Right kidney (tissue), 1 donor: Measurements from ENCODE around the gene DNAJC16.
"Not testable (repeated sequence)": the region's sequence is repeated elsewhere in the genome, so short reads cannot be mapped to it uniquely, and the experiment has no call there.

Source experiments
- DNase-seq: peaks from one replicate; pipeline ENCODE4 v3.0.0-alpha.2; 2016

Gene DNAJC16

GRCh38 chr1:15583016-15583706 is 56.5 kb downstream of the DNAJC16 start:
- no peak for DNase-seq

DNA sequence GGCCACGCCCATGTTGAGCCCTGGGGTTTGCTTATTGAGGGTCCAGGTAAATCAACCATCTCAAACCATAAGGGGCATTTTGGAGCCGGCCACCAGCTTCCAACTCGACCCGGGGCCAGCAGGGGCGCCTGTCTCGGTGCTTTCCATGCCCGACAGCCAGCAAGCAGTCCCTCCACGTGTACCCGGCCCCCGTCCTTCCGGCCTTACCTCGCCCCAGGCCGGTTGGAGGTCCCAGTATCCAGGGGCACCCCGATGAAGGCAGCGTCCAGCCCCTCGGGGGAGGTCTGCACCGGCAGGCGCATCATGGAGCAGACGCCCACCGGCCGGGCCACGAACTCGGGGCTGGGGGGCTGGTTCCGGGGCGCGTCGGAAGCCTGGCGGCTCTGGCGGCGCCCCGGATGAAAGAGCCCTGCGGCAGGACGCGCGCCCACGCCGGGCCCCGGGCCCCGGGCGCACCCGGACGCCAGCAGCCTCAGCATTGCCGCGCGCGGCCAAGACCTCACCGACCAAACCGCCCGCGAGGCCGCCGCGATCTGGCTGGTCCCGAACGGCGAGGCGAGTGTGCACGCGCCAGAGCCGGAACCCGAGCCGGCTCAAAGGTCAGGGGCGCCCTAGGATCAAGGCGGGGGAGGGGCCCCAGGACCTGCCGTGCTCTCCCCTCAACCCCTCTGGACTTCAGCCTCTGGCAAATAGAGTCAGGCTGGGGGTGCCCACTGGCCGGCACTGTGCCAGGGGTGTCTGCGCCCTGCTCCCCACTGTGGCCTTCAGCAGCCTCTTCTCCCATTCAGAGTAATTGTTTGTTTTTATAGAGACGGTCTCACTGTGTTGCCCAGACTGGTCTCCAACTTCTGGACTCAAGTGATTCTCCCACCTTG is 58.1 kb downstream of the DNAJC16 start, which contains the start of gene AGMAT:
TSS of gene AGMAT (minus strand) at position 563 of the 875 bp plus-strand sequence. CDS start at position 479, 84 bp downstream.
- peak; percentile 72 for DNase-seq

GRCh38 chr1:15592285-15592684 is 65.6 kb downstream of the DNAJC16 start:
- DNase-seq: no peak

GRCh38 chr1:15595809-15596617 is 69.4 kb downstream of the DNAJC16 start:
- no peak for DNase-seq

GRCh38 chr1:15598436-15598835 is 71.8 kb downstream of the DNAJC16 start:
- no peak for DNase-seq

DNA sequence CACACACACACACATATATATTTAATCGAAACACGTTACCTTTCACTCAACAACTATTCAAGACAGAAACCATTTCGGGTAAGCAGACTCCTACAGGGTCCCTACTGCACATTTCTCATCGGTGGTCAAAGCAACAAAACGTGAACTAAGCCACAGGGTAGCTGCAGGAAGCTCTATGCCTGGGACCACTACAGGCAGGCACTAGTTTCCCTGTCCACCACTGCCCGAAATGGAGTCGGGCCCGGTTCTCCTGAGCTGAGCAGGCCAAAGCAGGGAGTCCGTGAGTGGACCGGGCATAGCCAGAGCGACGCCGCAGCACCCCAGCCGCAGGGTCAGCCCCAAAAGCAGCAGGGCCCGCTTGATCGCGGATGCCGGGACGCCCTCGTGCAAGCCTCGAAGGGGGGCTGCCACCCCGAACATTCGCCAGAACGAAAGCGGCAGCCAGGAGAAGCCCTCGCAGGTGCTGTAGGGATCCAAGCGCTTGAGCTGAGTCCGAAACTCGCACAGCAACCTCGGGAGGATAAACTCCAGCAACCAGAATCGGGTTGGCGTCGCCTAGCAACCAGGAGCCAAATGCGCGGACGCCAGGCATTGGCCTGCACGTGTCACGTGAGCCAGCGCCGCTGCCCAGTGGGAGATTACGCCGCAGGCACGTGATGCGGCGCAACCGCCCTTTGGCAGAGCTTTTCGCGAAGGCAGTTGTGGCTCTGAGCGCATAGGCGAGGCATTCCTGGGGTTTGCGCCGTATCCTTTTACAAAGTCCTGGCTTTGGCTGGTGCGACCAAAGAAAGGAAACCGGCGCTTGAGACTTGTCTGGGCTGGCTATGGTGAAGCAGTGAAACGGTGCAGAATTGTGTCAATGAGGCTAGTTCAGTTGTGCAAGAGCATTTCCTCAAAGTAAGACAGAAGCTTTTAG is 76.7 kb downstream of the DNAJC16 start:
- peak; percentile 94 for DNase-seq

DNA sequence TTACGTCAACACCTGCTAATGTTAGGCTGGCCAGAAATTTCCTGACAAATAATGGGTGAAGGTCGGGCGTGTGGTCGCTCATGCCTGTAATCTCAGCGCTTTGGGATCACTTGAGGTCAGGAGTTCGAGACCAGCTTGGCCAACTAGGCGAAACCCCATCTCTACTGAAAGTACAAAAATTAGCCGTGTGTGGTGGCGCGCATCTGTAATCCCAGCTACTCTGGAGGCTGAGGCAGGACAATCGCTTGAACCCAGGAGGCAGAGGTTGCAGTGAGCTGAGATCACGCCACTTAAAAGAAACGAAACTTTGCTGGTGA is 77.3 kb downstream of the DNAJC16 start:
- not testable (repeated sequence) for DNase-seq

GRCh38 chr1:15604400-15604799 is 77.8 kb downstream of the DNAJC16 start:
- not testable (repeated sequence) for DNase-seq

DNA sequence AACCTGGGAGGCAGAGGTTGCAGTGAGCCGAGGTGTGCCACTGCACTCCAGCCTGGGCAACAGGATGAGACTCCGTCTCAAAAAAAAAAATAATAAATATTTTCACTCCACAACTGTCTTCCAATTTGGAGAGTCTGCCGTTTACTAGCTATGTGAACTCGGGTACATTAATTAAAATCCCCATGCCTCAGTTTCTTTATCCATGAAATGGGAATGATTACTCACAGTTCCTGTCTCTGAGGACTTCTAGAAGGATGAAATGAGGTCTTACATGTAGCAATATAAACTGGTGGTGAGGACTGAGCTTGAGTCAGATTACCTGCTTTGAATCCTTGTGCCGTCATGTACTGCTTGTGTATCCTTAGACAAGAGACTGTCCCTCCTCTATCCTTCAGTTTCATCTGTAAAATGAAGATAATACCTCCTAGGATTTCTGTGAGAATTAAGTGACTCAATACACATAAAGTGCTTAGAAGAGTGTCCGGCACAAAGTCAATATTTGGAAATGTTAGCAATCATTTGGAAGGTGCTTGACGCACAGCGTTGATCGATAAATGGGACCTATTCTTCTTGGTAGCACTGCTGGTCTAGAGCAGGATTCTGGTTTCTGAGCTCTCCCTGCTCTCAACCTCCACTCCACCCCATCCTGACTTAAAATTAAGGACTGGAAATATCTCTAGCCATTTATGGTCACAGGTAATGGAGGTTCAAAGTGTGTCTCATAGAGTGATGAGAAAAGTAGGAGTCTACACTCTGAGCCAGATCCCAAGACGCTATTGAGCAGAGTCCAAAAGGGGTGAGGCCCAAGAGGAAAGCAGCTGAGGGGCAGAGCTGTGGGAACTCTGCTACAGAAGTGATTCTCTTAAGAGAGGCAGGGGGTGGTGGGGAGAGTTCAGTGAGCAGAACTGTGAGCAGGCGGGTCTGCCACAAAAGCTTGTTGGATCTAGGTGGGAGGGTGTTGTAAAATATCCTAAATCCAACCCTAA is 79.0 kb downstream of the DNAJC16 start:
- DNase-seq: no peak

- DNase-seq: no peak
Measured at GRCh38 chr1:15609631-15610030, 83.0 kb downstream of the DNAJC16 start.

GRCh38 chr1:15610167-15610566 is 83.5 kb downstream of the DNAJC16 start:
- no peak for DNase-seq

GRCh38 chr1:15616373-15617172 is 89.9 kb downstream of the DNAJC16 start:
- DNase-seq: peak; percentile 72

DNA sequence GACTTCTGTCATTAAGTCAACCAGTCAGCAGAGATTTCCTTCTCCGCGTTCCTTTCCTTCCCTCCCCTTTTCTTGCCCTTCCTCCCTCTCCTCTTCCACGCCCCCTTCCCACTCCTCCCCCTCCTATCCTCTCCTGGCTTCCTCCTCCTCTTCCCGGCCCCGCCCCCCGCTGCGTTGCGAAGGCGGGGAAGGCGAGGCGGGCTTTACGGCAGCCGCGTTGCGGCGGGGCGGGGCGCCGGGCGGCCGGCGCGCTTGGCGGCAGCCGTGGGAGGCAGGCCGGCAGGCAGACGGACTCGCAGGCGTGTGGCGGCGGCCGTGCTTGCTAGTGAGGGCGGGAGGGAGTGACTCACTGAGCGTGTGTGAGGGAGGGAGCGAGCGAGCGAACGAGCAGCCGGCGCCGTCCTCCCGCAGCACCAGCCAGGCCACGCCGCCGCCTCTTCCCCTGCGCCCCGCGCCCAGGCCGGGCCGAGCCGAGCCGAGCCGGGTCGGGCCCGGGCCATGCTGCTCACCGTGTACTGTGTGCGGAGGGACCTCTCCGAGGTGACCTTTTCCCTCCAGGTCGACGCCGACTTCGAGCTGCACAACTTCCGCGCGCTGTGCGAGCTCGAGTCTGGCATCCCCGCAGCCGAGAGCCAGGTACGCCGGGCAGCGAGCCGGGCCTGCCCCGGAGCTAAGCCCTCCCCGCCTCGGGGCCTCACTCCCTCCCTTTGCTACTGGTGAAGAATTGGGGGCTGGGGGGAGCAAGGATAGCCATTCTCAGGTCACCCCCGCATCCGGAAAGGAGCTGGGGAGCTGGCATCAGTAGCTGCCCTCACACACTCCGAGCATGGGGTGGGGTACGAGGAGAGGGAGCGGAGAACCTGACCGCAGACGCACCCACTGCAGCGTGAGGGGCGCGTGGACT is 90.8 kb downstream of the DNAJC16 start, which contains the start of gene DDI2:
TSS of gene DDI2 (plus strand) at position 286 of the 904 bp plus-strand sequence. CDS start at position 499, 213 bp downstream.
- peak; percentile 88 for DNase-seq

DNA sequence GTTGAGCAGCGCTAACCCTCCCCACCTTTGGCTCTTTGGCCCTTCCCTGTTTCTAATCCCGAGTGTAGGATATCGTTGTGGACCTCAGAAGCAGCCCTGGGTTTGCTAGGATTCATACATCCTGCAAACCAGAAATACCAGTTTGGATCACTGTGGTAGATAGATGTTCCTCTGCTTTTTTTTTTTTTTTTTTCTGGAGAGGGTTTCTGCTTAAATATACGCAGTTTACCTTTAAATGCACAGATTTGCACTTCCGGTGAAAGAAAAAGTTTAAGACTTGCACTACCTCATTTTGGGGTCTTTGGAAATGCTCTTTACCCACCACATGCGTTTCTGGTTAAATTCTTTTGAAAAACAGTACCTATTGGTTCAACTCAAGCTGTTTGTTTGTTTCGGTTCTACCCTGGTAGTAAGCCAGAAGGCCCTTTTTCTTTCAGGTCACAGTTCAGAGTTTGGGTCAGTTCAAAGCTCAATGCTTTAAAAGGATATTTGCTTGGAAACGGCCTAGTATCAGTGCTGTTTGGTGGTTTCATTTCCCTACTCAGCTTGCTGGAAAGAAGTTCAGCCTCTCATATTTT is 91.5 kb downstream of the DNAJC16 start:
- no peak for DNase-seq

DNA sequence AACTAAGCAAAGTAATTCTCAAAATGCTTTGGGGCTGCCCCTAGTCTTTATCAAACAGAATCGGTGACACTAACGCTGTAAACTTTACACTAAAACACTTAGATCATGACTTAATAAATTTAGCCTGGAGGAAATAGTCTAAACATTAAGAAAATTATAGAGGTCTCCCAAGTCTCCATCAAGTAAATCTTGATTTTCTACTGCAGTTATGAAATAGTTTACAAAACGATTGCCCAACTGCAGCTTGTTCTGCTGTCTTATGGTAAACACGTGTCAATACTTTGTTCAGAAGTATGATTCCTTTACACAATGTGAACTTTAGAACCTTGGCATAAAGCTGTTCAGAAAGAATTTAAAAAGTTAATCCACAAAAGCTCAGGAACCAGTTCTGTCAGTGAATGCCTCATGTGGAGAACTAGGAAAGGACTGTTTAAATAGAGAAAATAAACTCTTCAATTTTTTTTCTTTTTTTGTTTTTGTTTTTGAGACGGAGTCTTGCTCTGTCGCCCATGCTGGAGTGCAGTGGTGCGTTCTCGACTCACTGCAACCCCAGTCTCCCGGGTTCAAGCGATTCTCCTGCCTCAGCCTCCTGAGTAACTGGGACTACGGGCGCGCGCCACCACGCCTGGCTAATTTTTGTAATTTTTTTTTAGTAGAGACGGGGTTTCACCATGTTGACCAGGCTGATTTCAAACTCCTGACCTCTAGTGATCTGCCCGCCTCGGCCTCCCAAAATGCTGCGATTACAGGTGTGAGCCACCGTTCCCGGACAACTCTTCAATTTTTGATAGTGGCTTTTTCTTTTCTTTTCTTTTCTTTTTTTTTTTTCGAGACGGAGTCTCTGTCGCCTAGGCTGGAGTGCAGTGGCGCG is 92.2 kb downstream of the DNAJC16 start:
- DNase-seq: no peak

- DNase-seq: no peak
Measured at GRCh38 chr1:15620155-15620545, 93.5 kb downstream of the DNAJC16 start.
